HFF-Myc (cell line): ENCODE data around the gene ZNF474.

Experiments used
- DNase-seq: peaks from one replicate; pipeline ENCODE4 v3.0.0-alpha.2; 2011; ENCODE audit warnings: low read depth; ENCODE audit errors: extremely low read depth
- H3K4me3 ChIP-seq: replicated peaks from 2 replicates; pipeline ENCODE4 v1.5.1; 2011; ENCODE audit warnings: low read depth, mild to moderate bottlenecking, control low read depth, low read length
- TF ChIP-seq, protein P1 (sequence below): IDR thresholded peaks from 2 replicates; pipeline ENCODE4 v1.5.1; 2012; ENCODE audit warnings: mild to moderate bottlenecking, low read depth, low read length, control low read depth; ENCODE audit errors: missing control alignments

The ZNF474 gene

DNA sequence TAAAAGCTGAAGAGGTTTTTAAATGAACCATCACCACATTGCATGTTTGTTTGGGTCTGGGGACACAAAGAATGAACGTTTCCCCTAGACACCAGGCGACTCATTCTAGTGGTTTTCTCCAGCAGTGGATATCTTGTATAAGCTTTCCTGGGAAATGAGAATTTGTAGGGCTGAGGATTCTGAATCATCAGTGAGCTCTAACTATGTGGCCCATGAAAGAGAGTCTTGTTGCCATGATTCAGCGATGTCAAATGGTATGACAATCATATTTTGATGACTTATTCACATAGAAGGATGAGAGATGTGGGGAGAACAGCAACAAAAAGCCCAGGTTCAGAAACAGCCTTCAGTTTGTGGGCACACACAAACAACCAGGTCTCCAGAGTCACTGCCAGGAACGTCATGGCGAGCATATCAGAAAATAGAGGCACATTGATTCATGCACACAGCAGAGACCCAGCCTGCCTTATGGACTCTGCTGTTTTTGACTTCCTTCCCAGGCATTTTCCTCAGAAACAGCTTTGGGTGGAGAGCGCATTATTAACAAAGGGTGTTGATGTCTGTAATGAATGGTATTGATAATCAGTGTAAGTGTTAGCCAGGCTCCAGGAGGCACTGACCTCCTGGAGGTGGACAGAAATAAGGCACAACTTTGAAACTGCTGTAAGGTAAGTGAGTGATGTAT, 13.3 kb downstream of the ZNF474 start:
- TF ChIP-seq, protein P1, sequence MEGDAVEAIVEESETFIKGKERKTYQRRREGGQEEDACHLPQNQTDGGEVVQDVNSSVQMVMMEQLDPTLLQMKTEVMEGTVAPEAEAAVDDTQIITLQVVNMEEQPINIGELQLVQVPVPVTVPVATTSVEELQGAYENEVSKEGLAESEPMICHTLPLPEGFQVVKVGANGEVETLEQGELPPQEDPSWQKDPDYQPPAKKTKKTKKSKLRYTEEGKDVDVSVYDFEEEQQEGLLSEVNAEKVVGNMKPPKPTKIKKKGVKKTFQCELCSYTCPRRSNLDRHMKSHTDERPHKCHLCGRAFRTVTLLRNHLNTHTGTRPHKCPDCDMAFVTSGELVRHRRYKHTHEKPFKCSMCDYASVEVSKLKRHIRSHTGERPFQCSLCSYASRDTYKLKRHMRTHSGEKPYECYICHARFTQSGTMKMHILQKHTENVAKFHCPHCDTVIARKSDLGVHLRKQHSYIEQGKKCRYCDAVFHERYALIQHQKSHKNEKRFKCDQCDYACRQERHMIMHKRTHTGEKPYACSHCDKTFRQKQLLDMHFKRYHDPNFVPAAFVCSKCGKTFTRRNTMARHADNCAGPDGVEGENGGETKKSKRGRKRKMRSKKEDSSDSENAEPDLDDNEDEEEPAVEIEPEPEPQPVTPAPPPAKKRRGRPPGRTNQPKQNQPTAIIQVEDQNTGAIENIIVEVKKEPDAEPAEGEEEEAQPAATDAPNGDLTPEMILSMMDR, result no peak
- DNase-seq, result no peak
- H3K4me3 ChIP-seq, result no peak overlapping the region

DNA sequence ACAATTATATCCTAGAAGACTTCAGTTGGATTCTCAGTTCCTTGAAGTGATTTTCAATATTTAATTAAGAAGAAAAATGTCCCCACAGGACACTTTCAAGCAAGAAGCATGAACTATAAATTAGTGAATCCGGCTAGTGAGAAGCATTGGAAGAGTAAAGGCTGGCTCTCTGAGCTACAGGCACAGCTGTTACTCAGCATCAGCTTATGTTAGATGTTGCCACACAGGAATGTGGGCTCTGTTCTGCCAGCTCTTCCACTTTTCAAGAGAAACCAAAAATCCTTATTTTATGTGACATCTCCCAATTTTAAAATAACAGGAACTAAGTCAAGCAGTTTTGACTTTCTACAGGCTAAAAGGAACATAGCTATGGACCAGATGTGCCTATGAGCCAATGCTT, 14.9 kb downstream of the ZNF474 start:
- no peak for DNase-seq
- H3K4me3 ChIP-seq, result no peak overlapping the region
- TF ChIP-seq, protein P1, result no peak

DNA sequence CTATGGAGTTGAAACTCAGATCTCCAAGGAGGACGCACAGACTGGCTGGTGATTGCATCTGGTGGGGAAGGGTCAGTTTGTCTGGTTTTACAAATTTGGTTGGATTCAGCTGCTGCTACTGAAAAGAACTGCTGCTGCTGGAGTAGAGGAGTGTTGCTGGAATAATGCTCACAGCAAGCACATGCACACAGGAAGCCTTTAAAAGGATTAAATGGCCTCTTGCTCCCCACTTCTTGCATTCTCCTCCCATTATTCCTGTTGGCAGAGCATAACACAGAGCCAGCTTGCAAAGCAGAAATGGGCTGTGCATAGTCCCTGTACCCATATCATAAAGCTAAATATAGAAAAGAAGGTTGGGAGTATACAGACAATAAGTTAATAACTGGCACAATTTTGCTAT, 16.6 kb downstream of the ZNF474 start:
- TF ChIP-seq, protein P1, result no peak
- DNase-seq, result no peak
- no peak overlapping the region for H3K4me3 ChIP-seq

DNA sequence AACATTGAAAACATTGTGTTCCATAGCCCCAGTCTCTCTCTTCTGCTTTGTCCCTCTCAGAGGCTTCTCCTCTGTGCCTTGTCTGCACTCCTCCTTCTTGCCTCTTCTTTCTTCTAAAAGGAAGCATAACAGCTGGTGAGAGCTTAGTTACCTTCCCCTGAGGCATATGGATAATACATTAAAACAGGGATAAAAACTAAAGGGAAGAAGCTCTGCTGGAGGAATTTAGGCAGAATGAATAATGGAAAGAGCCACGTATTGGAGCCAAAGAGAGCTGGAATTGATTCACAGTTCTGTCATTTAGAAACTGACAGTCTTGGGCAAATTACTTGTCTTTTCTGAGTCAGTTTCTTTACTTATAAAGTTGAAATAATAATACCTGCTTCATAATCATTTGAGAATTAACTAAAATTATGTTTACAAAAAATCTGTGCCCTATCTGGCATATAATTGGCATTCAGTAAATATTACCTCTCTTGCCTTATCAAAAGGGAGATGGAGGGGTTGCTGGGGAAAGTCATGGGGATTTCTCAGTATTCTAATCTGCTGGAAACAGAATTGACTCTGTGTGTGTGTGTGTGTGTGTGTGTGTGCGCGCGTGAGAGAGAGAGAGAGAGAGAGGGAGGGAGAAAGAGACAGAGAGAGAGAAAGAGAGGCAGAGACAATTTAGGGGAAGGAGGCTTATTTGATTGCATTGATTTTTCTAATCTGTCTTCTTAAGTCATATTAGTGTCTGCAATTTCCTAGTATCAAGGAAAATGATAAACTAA, 20.2 kb downstream of the ZNF474 start:
- H3K4me3 ChIP-seq, result no peak overlapping the region
- DNase-seq, result no peak
- TF ChIP-seq, protein P1, result no peak

DNA sequence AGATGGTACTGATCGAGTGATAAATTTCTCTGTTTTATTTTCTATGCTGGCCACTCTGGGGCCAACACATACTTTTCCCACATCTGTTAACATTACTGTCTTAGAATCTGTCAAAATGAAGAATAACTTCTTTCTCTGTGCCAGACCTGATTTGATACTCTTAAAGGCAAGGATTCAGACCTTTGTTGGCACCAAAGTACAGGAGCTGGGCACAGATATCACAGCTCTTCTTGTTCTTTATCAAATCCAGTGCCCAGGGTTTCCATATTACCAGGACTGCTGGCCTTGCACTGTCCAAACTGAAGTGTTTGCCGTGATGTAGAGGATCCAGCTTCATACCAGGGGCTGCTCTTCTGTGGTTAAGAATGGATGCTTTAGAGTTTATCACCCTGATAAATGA, 20.9 kb downstream of the ZNF474 start:
- no peak overlapping the region for H3K4me3 ChIP-seq
- TF ChIP-seq, protein P1, result no peak
- no peak for DNase-seq

DNA sequence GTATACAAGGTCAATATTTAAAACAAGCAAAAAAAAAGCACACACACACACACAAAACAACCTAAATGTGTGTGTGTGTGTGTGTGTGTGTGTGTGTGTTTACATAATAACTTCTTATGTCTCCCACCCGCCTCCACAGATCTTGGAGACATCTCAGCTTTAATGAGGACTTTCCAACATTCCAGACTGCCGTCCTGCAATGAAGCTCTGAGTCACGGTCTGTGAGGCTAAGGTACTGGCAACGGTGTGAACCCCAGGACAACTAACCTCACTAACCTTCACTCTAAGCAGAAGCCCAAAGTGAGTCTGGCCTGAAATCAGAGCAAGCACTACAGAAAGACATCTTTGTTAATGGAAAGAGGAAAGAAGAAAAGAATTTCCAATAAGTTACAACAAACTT, 22.3 kb downstream of the ZNF474 start:
- TF ChIP-seq, protein P1, result no peak
- DNase-seq, result no peak
- H3K4me3 ChIP-seq, result no peak overlapping the region
